MM.1S (cell line): Measurements from ENCODE around the gene SLIT1.

Experiments
- EZH2 ChIP-seq: fragments of 300-600 bp; sonication (generic); optimal IDR thresholded peaks from 2 replicates; pipeline ENCODE3; 2017; ENCODE audit warnings: low read depth, mild to moderate bottlenecking, antibody characterized with exemption, low read length, mixed read lengths
- EZH2phosphoT487 ChIP-seq: fragments of 300-600 bp; sonication (generic); IDR thresholded peaks from 2 replicates; pipeline ENCODE4 v1.6.1; 2018; ENCODE audit warnings: antibody characterized with exemption, low read length
- TF ChIP-seq, protein P1 (sequence below): fragments of 300-600 bp; sonication (generic); IDR thresholded peaks from 2 replicates; pipeline ENCODE4 v1.5.1; 2016; ENCODE audit warnings: antibody characterized with exemption, low read length, mixed read lengths

DNA sequence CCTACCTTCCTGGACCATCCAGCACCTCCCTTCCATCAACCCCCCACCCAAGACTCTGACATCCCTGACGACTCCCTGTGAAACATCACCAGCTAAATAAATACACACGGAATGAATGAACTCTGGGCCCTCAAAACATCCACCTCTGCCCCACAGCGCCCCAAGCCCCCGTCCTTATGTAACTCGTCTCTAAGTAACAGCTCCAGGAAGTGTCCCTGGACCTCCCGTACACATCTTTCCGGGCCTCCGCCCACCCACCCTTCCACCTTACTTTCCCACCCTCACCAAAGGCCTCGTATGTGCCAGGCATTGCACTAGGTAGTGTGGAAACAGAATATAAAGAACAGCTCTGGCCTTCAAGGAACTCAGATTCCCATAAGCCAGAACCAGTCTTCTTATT is 27.7 kb upstream of the SLIT1 start:
- TF ChIP-seq, protein P1, sequence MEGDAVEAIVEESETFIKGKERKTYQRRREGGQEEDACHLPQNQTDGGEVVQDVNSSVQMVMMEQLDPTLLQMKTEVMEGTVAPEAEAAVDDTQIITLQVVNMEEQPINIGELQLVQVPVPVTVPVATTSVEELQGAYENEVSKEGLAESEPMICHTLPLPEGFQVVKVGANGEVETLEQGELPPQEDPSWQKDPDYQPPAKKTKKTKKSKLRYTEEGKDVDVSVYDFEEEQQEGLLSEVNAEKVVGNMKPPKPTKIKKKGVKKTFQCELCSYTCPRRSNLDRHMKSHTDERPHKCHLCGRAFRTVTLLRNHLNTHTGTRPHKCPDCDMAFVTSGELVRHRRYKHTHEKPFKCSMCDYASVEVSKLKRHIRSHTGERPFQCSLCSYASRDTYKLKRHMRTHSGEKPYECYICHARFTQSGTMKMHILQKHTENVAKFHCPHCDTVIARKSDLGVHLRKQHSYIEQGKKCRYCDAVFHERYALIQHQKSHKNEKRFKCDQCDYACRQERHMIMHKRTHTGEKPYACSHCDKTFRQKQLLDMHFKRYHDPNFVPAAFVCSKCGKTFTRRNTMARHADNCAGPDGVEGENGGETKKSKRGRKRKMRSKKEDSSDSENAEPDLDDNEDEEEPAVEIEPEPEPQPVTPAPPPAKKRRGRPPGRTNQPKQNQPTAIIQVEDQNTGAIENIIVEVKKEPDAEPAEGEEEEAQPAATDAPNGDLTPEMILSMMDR: no peak
- TF ChIP-seq EZH2phosphoT487 (no peak), EZH2 (no peak)
